GM13976 (cell line): ENCODE data around the gene LAMB1.

Experiments
- DNase-seq: peaks from one replicate; pipeline ENCODE4 v3.0.0; 2012; ENCODE audit warnings: low spot score
- in situ Hi-C: fragments of 300-500 bp; cut with MboI; formaldehyde crosslinking; loops from one replicate; pipeline ENCODE4 v1.12.0; 2022; ENCODE audit warnings: low sequenced_read_pairs, mixed read lengths, inconsistent platforms; ENCODE audit not compliant: unreplicated experiment
- TF ChIP-seq, protein P1 (sequence below): IDR thresholded peaks from 2 replicates; pipeline ENCODE4 v1.5.1; 2012; ENCODE audit warnings: borderline replicate concordance, mild to moderate bottlenecking; ENCODE audit not compliant: insufficient read depth; ENCODE audit errors: extremely low read depth, missing control alignments, control extremely low read depth

Gene LAMB1

DNA sequence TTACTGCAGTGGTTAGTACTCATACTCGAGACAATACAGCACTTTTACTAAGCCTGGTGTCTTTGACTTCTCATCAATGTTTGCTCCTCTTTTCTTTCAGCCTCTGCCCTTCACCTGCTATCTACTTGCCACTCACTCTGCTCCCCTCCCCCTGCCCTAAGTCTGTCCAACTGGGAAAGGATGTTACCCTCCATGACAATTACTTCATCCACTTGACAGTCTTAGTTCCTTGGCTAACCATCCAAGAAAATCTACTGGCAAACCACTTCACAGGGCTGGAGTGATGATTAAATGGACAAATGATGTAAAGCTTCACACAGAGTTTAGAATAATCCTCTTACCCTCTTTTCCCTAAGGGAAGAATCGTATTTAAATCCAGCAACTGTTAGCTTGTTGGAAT, 120.2 kb downstream of the LAMB1 start:
- in situ Hi-C loops, result no loop called here
- DNase-seq, result no peak
- TF ChIP-seq, protein P1, sequence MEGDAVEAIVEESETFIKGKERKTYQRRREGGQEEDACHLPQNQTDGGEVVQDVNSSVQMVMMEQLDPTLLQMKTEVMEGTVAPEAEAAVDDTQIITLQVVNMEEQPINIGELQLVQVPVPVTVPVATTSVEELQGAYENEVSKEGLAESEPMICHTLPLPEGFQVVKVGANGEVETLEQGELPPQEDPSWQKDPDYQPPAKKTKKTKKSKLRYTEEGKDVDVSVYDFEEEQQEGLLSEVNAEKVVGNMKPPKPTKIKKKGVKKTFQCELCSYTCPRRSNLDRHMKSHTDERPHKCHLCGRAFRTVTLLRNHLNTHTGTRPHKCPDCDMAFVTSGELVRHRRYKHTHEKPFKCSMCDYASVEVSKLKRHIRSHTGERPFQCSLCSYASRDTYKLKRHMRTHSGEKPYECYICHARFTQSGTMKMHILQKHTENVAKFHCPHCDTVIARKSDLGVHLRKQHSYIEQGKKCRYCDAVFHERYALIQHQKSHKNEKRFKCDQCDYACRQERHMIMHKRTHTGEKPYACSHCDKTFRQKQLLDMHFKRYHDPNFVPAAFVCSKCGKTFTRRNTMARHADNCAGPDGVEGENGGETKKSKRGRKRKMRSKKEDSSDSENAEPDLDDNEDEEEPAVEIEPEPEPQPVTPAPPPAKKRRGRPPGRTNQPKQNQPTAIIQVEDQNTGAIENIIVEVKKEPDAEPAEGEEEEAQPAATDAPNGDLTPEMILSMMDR, result no peak

DNA sequence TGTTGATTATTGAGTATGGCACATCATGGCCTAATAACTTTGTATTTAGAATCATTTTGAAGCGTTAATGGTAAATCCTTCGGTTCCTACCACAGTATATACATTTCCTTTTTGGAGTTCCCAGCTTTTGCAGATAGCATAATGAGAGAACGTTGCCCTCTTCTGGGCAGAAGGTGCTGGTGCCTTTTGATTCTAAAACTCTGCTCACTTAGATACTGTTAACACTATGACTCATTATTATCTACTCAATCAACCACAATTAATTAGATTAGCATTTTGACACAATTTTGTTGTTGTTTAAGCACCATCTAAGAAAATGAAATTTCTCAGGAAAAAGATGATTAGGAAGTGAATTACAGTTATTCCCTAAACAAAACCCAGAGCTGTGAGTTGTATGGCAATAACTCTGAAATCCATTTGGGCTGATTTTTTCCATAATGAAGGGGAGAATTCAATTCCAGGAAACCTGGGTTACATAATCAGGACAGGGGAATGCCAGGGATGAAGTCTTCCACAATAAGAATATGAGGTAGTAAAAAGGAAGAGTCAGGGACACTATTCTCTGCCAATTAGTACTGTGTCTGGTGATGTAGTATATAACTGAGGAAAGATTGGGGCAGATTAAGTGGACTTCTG, 123.4 kb downstream of the LAMB1 start:
- DNase-seq, result peak; percentile 50
- TF ChIP-seq, protein P1, result peak; percentile 55
- in situ Hi-C loops, result no loop called here

DNA sequence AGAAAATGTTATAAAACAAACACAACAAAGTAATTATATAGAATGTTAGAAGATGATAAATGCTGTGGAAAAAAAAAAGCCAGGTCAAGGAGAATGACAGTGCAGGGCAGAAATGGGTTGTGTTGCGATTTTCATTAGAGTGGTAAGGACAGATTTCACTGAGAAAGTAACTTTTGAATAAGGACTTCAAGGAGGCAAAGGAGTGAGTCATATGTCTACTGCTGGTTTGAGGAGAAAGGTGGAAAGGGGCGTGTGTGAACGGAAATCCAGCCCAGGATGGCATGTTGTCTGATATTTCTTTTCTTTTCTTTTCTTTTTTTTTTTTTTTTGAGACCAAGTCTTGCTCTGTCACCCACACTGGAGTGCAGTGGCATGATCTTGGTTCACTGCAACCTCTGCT, 124.3 kb downstream of the LAMB1 start:
- in situ Hi-C loops, result no loop called here
- TF ChIP-seq, protein P1, result no peak
- no peak for DNase-seq

DNA sequence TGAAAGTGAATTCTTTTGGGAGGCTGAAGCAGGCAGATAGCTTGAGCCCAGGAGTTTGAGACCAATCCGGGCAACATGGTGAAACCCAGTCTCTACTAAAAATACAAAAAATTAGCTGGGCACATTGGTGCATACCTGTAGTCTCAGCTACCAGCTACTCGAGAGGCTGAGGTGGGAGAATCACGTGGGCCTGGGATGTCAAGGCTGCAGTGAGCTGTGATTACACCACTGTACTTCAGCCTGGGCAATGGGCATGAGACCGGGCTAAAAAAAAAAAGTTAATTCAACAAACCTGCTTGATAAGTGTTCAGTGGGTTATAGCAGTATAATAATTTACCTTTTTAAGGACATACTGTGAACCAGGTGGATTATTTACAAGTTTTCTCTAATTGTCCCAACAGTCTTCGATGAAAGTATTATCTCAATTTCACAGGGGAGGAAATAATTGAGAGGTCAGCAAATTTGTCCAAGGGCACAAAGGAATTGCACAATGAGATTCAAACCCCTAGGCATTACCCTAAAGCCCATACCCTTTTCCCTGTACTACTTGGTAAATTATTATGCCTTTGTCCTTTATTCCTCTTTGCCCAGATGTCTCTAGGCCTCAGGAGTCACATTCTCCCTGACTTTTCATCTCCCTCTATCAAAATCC, 125.1 kb downstream of the LAMB1 start:
- no peak for DNase-seq
- in situ Hi-C loops, result no loop called here
- TF ChIP-seq, protein P1, result no peak

DNA sequence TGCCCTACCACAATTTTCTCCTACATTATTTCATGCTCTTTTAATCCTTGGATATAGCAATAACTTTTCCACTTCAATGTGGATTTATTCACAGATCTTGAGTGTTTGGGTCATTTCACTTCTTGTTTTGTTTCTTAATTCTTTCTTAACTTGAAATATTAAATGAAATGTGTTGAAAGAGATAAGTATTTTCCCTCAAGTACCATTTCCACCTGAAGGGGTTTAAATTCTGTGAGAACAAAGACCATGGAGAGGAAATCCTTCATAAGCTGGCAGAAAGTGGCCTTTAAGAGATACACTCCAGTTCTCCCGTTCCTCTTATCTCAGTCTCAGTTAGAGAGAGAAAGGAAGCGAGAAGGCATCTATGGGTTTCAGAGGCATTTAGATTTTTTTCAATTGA, 126.0 kb downstream of the LAMB1 start:
- TF ChIP-seq, protein P1, result no peak
- DNase-seq, result no peak
- in situ Hi-C loops, result no loop called here

DNA sequence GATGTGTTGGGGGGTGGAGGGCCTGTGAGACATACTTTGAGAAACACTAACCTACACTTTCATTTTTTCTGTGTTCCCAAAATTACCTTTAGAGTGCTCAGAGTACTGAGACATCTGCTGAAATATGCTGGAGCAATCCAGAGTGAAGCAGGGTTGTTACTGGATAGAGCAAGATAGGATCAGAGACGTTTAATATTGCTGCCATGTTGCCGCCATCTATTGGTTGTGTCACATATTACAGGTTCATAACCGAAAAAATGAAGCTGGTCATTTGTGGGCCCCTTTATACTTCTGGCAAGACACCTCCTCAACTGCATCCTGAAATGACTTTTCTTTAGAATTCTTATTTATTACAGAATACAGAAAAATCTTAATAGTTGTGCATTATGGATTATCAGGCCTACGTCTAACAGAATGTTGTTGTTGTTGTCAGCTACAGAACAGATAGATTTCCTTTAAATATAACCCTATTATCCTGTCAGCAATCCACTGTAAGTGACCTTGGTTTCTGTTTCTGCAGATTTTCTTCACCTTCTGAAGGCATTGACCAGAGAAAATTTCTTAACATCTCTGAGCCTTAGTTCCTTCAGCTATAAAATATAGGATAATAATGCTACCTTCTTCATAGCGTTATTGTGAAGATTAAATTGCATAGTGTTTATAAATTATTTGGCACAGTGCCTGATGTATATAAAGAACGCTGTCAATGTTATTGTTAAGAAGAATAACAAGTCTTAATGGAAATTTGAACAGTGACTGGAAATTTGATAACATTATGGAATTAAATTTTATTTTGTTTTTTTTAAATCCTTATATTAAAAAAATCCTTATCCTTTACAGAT, 128.1 kb downstream of the LAMB1 start:
- peak; percentile 61 for DNase-seq
- TF ChIP-seq, protein P1, result peak; percentile 49
- in situ Hi-C loops, result no loop called here
